Memory B cell (primary cell): ENCODE measurements around the gene AOPEP.
"Not testable (repeated sequence)": the region's sequence is repeated elsewhere in the genome, so short reads cannot be mapped to it uniquely, and the experiment has no call there.

Experiments used
- ATAC-seq: fragments of 150-1000 bp; cut with Tn5 transposase; 2 replicates; pipeline ENCODE4 v1.10.0; 2021; ENCODE audit warnings: low read depth, mild to moderate bottlenecking, moderate library complexity
- DNase-seq, 2 donors: peaks; one replicate each; pipeline ENCODE4 v3.0.0; 2022; ENCODE audit warnings: low spot score in 2 of 2
- H3K27ac Mint-ChIP-seq: one replicate; pipeline ENCODE4 v1.8.0; 2022; ENCODE audit warnings: mild to moderate bottlenecking, moderate library complexity, mixed read lengths
- H3K27me3 Mint-ChIP-seq: one replicate; pipeline ENCODE4 v1.8.0; 2022; ENCODE audit warnings: mixed read lengths
- H3K36me3 Mint-ChIP-seq: one replicate; pipeline ENCODE4 v1.8.0; 2022; ENCODE audit warnings: mild to moderate bottlenecking, mixed read lengths
- H3K4me1 Mint-ChIP-seq: one replicate; pipeline ENCODE4 v1.8.0; 2022; ENCODE audit warnings: mixed read lengths
- H3K4me3 Mint-ChIP-seq: one replicate; pipeline ENCODE4 v1.8.0; 2022; ENCODE audit warnings: mild to moderate bottlenecking, moderate library complexity, mixed read lengths
- H3K9me3 Mint-ChIP-seq: one replicate; pipeline ENCODE4 v1.8.0; 2022; ENCODE audit warnings: mixed read lengths

AOPEP gene

GRCh38 chr9:95017661-95018060, 291.2 kb downstream of the AOPEP start:
- peaks cover 20% of the 10 kb centered on the region for H3K36me3 Mint-ChIP-seq
- H3K9me3 Mint-ChIP-seq, result no peaks in the 10 kb centered on the region
- H3K27me3 Mint-ChIP-seq, result no peaks in the 10 kb centered on the region
- H3K27ac Mint-ChIP-seq, result no peak overlapping the region
- DNase-seq (no peak), ATAC-seq (no peak)
- H3K4me1 Mint-ChIP-seq, result no peaks in the 10 kb centered on the region
- no peak overlapping the region for H3K4me3 Mint-ChIP-seq

- no peak overlapping the region for H3K27ac Mint-ChIP-seq
- H3K36me3 Mint-ChIP-seq, result peaks cover 20% of the 10 kb centered on the region
- H3K27me3 Mint-ChIP-seq, result no peaks in the 10 kb centered on the region
- DNase-seq, result no peak
- H3K4me3 Mint-ChIP-seq, result no peak overlapping the region
- no peaks in the 10 kb centered on the region for H3K9me3 Mint-ChIP-seq
- ATAC-seq, result no peak
- H3K4me1 Mint-ChIP-seq, result no peaks in the 10 kb centered on the region
Measured at GRCh38 chr9:95018099-95018936, 291.8 kb downstream of the AOPEP start.

GRCh38 chr9:95020644-95021043, 294.1 kb downstream of the AOPEP start:
- H3K4me1 Mint-ChIP-seq, DNase-seq, H3K9me3 Mint-ChIP-seq, H3K27me3 Mint-ChIP-seq, H3K4me3 Mint-ChIP-seq, ATAC-seq, H3K27ac Mint-ChIP-seq: not testable (repeated sequence)
- peaks cover 21% of the 10 kb centered on the region for H3K36me3 Mint-ChIP-seq

- H3K36me3 Mint-ChIP-seq, result peaks cover 19% of the 10 kb centered on the region
- no peaks in the 10 kb centered on the region for H3K27me3 Mint-ChIP-seq
- DNase-seq, result no peak
- no peak overlapping the region for H3K27ac Mint-ChIP-seq
- no peaks in the 10 kb centered on the region for H3K4me1 Mint-ChIP-seq
- H3K4me3 Mint-ChIP-seq, result no peak overlapping the region
- no peaks in the 10 kb centered on the region for H3K9me3 Mint-ChIP-seq
- no peak for ATAC-seq
Measured at GRCh38 chr9:95021166-95021886, 294.8 kb downstream of the AOPEP start.

GRCh38 chr9:95022657-95023056, 296.2 kb downstream of the AOPEP start:
- no peak overlapping the region for H3K27ac Mint-ChIP-seq
- H3K4me3 Mint-ChIP-seq, result no peak overlapping the region
- no peaks in the 10 kb centered on the region for H3K9me3 Mint-ChIP-seq
- no peak for DNase-seq
- no peaks in the 10 kb centered on the region for H3K27me3 Mint-ChIP-seq
- H3K4me1 Mint-ChIP-seq, result no peaks in the 10 kb centered on the region
- no peak for ATAC-seq
- H3K36me3 Mint-ChIP-seq, result peaks cover 17% of the 10 kb centered on the region

- Mint-ChIP-seq H3K9me3 (no peaks in the 10 kb centered on the region), H3K4me1 (no peaks in the 10 kb centered on the region), H3K36me3 (peaks cover 17% of the 10 kb centered on the region), H3K27ac (no peak overlapping the region), H3K27me3 (no peaks in the 10 kb centered on the region), H3K4me3 (no peak overlapping the region)
- ATAC-seq (no peak), DNase-seq (no peak)
Measured at GRCh38 chr9:95023217-95024003, 296.9 kb downstream of the AOPEP start.

GRCh38 chr9:95024097-95024671, 297.7 kb downstream of the AOPEP start:
- no peak for DNase-seq
- ATAC-seq, result no peak
- no peak overlapping the region for H3K4me3 Mint-ChIP-seq
- no peaks in the 10 kb centered on the region for H3K9me3 Mint-ChIP-seq
- H3K4me1 Mint-ChIP-seq, result no peaks in the 10 kb centered on the region
- peaks cover 16% of the 10 kb centered on the region for H3K36me3 Mint-ChIP-seq
- no peak overlapping the region for H3K27ac Mint-ChIP-seq
- H3K27me3 Mint-ChIP-seq, result no peaks in the 10 kb centered on the region

- ATAC-seq (no peak), DNase-seq (no peak)
- H3K27me3 Mint-ChIP-seq, result no peaks in the 10 kb centered on the region
- H3K4me1 Mint-ChIP-seq, result no peaks in the 10 kb centered on the region
- no peaks in the 10 kb centered on the region for H3K9me3 Mint-ChIP-seq
- H3K36me3 Mint-ChIP-seq, result peaks cover 7% of the 10 kb centered on the region
- H3K4me3 Mint-ChIP-seq, result no peak overlapping the region
- H3K27ac Mint-ChIP-seq, result no peak overlapping the region
Measured at GRCh38 chr9:95025213-95026147, 299.0 kb downstream of the AOPEP start.

- DNase-seq, result no peak
- ATAC-seq, result no peak
- no peak overlapping the region for H3K27ac Mint-ChIP-seq
- no peaks in the 10 kb centered on the region for H3K27me3 Mint-ChIP-seq
- peaks cover 7% of the 10 kb centered on the region for H3K36me3 Mint-ChIP-seq
- no peak overlapping the region for H3K4me3 Mint-ChIP-seq
- no peaks in the 10 kb centered on the region for H3K9me3 Mint-ChIP-seq
- no peaks in the 10 kb centered on the region for H3K4me1 Mint-ChIP-seq
Measured at GRCh38 chr9:95026148-95026524, 299.6 kb downstream of the AOPEP start.

- Mint-ChIP-seq H3K36me3 (peaks cover 3% of the 10 kb centered on the region), H3K4me3 (no peak overlapping the region), H3K27me3 (no peaks in the 10 kb centered on the region), H3K4me1 (no peaks in the 10 kb centered on the region), H3K9me3 (no peaks in the 10 kb centered on the region), H3K27ac (no peak overlapping the region)
- no peak for ATAC-seq
- DNase-seq, result no peak
Measured at GRCh38 chr9:95027914-95028852, 301.7 kb downstream of the AOPEP start.

GRCh38 chr9:95028853-95029219, 302.3 kb downstream of the AOPEP start:
- H3K4me3 Mint-ChIP-seq, result no peak overlapping the region
- no peaks in the 10 kb centered on the region for H3K4me1 Mint-ChIP-seq
- no peaks in the 10 kb centered on the region for H3K27me3 Mint-ChIP-seq
- DNase-seq, result no peak
- H3K27ac Mint-ChIP-seq, result no peak overlapping the region
- no peak for ATAC-seq
- no peaks in the 10 kb centered on the region for H3K9me3 Mint-ChIP-seq
- peaks cover 3% of the 10 kb centered on the region for H3K36me3 Mint-ChIP-seq

GRCh38 chr9:95029288-95029687, 302.8 kb downstream of the AOPEP start:
- H3K27me3 Mint-ChIP-seq, result no peaks in the 10 kb centered on the region
- H3K4me1 Mint-ChIP-seq, result no peaks in the 10 kb centered on the region
- ATAC-seq (no peak), DNase-seq (no peak)
- H3K9me3 Mint-ChIP-seq, result no peaks in the 10 kb centered on the region
- H3K27ac Mint-ChIP-seq, result no peak overlapping the region
- peaks cover 4% of the 10 kb centered on the region for H3K36me3 Mint-ChIP-seq
- H3K4me3 Mint-ChIP-seq, result no peak overlapping the region
